Esophagus squamous epithelium (tissue), 4 donors: ENCODE measurements around the gene DDO.

Source experiments
- POLR2A ChIP-seq, 4 donors: fragments of 450-650 bp; IDR thresholded peaks; one replicate each; pipeline ENCODE4 v1.6.1; 2017; ENCODE audit warnings: antibody characterized with exemption in 4 of 4, mild to moderate bottlenecking in 4 of 4, moderate library complexity in 3 of 4
- TF ChIP-seq, protein P1 (sequence below), 6 experiments: fragments of 450-650 bp in 4 of 6; fragments of 200-600 bp in 2 of 6; sonication (generic) in 2 of 6; IDR thresholded peaks; one replicate each; pipeline ENCODE4 v1.5.1; 2016 to 2019; ENCODE audit warnings: antibody characterized with exemption in 6 of 6, mild to moderate bottlenecking in 4 of 6, moderate library complexity in 4 of 6

DNA sequence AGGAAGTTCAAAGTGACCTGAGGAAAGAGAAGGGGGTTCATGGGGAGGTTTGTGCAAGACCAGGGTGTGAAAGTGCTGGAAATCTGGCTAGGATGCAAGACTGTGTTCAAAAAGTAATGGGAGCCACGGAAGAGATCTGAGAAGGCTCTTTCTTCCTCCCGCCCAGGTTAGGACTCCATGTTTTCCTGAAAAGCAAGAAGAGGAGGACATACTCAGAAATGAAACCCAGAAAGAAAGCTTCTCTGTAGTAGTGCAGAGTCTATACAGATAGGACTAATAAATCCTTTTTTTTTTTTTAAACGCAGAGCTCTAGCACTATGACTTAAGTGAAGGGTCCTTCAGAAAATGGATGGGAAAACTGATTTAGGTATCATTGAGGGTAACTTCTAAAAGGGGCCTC lies 3.2 kb upstream of the DDO start:
- TF ChIP-seq, protein P1, sequence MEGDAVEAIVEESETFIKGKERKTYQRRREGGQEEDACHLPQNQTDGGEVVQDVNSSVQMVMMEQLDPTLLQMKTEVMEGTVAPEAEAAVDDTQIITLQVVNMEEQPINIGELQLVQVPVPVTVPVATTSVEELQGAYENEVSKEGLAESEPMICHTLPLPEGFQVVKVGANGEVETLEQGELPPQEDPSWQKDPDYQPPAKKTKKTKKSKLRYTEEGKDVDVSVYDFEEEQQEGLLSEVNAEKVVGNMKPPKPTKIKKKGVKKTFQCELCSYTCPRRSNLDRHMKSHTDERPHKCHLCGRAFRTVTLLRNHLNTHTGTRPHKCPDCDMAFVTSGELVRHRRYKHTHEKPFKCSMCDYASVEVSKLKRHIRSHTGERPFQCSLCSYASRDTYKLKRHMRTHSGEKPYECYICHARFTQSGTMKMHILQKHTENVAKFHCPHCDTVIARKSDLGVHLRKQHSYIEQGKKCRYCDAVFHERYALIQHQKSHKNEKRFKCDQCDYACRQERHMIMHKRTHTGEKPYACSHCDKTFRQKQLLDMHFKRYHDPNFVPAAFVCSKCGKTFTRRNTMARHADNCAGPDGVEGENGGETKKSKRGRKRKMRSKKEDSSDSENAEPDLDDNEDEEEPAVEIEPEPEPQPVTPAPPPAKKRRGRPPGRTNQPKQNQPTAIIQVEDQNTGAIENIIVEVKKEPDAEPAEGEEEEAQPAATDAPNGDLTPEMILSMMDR (IDR thresholded peaks at IDR 0.05), result no peak
- no peak for TF ChIP-seq POLR2A (IDR thresholded peaks at IDR 0.05)
